D721Med (cell line): ENCODE results near the gene MPV17L2.

Experiments
- DNase-seq: peaks from one replicate; pipeline ENCODE4 v3.0.0; 2011; ENCODE audit warnings: low spot score; ENCODE audit not compliant: insufficient read length
- FAIRE-seq: peaks from 2 replicates; lab custom pipeline; 2011; peaks lifted over from hg19 to GRCh38; lab: Jason Lieb, UNC
- CTCF ChIP-seq: IDR thresholded peaks from 2 replicates; pipeline ENCODE4 v1.5.1; 2012; ENCODE audit warnings: mild to moderate bottlenecking, control low read depth; ENCODE audit not compliant: insufficient read depth; ENCODE audit errors: missing control alignments

The MPV17L2 gene

GRCh38 chr19:18231775-18232174 lies 38.8 kb downstream of the MPV17L2 start:
- TF ChIP-seq CTCF = no peak
- DNase-seq (no peak), FAIRE-seq (no peak)

GRCh38 chr19:18232540-18233223 lies 39.7 kb downstream of the MPV17L2 start:
- FAIRE-seq = no peak
- peak; percentile 72 for DNase-seq
- TF ChIP-seq CTCF = no peak

- no peak for TF ChIP-seq CTCF
- FAIRE-seq (no peak), DNase-seq (no peak)
Measured at GRCh38 chr19:18233224-18233825, 40.3 kb downstream of the MPV17L2 start.

- peak; percentile 78 for DNase-seq
- TF ChIP-seq CTCF = no peak
- no peak for FAIRE-seq
Measured at GRCh38 chr19:18234194-18234593, 41.2 kb downstream of the MPV17L2 start.

GRCh38 chr19:18239303-18239702 lies 46.3 kb downstream of the MPV17L2 start:
- no peak for TF ChIP-seq CTCF
- FAIRE-seq = no peak
- no peak for DNase-seq

GRCh38 chr19:18245297-18245696 lies 52.3 kb downstream of the MPV17L2 start:
- DNase-seq (no peak), FAIRE-seq (no peak)
- TF ChIP-seq CTCF = no peak
